Activated naive CD8-positive, alpha-beta T cell treated with anti-CD3 and anti-CD28 coated beads, Interleukin-2, amount 10 ng/mL, durations not matched to agents 7 days and 5 days (primary cell): ENCODE data around the gene TNPO3. TPM values are rescaled to one million over a fixed set of nuclear protein-coding genes. Genes with fewer than 3 reads are reported as not detected.

Experiments
- ATAC-seq: fragments of 150-1000 bp; cut with Tn5 transposase; one replicate; pipeline ENCODE4 v1.10.0; 2021; ENCODE audit warnings: low read depth, moderate library complexity
- POLR2A ChIA-PET: fragments of 350-600 bp; sonication (Branson Sonifier 250); formaldehyde crosslinking; loops from one replicate; lab custom pipeline; 2021; ENCODE audit warnings: antibody characterized with exemption; lab: Charles Lee
- DNase-seq: peaks from one replicate; pipeline ENCODE4 v3.0.0; 2021
- H3K27ac Mint-ChIP-seq: one replicate; pipeline ENCODE4 v1.8.0; 2022; ENCODE audit warnings: mild to moderate bottlenecking, mixed read lengths
- H3K27me3 Mint-ChIP-seq: one replicate; pipeline ENCODE4 v1.8.0; 2022; ENCODE audit warnings: mild to moderate bottlenecking, moderate library complexity, mixed read lengths
- H3K36me3 Mint-ChIP-seq: one replicate; pipeline ENCODE4 v1.8.0; 2021; ENCODE audit warnings: mild to moderate bottlenecking, mixed read lengths
- H3K4me1 Mint-ChIP-seq: one replicate; pipeline ENCODE4 v1.8.0; 2021; ENCODE audit warnings: mixed read lengths
- H3K4me3 Mint-ChIP-seq: one replicate; pipeline ENCODE4 v1.8.0; 2022; ENCODE audit warnings: mild to moderate bottlenecking, moderate library complexity, mixed read lengths
- H3K9me3 Mint-ChIP-seq: one replicate; pipeline ENCODE4 v1.8.0; 2021; ENCODE audit warnings: mixed read lengths
- total RNA-seq, 2 experiments: library from RNA; stranded (reverse); gene quantifications; one replicate each; pipeline ENCODE4 v1.2.3, GENCODE V29; 2021

Gene TNPO3
- total RNA-seq, 2 experiments from 2014 or later: 43.0 to 43.9 TPM

DNA sequence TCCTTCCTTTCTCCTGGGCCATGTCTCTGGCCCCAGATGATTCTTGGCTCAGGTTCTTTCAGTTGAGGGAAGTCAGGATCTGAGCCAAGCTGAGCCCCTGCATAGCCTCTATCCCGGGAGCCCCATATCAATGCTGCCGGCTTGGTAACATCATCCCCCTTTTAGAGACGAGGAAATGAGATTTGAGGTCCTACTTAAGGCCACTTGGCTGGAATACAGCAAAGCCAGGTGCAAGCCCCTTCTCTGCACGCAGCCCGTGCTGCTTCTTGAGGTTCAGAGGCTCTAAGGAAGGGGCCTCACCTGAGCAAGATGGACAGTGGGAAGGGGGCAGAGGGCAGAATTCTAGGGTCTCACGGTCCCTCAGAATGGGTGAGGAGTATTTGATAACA, 119.6 kb downstream of the TNPO3 start:
- H3K4me3 Mint-ChIP-seq: no peak overlapping the region
- H3K4me1 Mint-ChIP-seq: peaks cover 22% of the 10 kb centered on the region
- POLR2A ChIA-PET: no interaction called here
- no peak overlapping the region for H3K27ac Mint-ChIP-seq
- H3K36me3 Mint-ChIP-seq: peaks cover 2% of the 10 kb centered on the region
- H3K9me3 Mint-ChIP-seq: no peaks in the 10 kb centered on the region
- DNase-seq (no peak), ATAC-seq (no peak)
- H3K27me3 Mint-ChIP-seq: peaks cover 24% of the 10 kb centered on the region

DNA sequence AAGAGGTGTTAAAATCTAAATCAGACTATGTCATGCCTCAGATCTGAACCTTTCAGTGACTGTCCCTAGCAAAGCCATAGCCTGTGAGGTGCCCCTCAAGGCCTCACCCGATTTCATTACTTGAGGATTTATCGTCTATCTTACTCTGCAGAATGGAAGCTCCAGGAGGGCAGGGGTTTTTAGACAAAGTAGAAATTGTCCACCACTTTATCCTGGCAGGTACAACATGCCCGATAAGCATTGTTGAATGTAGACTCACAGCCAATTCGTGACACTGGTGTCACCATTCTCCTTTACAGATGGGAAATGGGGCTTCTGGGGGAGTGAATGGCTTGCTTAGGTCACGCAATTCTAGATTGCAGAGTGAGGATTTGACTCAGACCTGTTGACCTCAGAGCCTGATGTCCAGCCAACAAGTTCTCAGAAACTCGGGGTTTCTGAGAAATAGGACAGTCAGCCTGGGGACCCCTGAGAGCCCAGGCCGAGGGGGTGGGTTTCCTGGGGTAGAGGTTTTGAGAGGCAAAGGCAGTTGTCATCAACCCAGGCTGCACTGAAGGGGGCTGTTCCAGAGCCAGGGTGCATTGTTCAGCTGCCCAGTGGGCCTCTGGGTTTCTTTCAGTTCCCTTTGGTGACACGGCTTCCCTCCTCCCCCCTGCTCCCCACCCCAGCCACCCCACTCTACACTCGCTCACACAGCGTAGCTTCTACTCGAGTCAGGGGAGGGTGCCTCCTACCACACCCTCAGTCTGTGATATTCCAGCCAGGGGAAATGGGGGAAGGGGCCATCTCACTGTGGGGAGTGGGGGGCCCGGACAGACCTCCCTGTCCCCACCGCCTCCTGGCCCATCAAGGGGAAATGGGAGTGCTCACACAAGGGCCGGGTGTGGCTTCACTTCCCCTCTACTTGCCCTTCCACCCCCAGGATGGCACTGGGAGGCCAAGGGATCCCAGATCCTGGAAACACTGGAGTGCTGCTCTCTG, 120.3 kb downstream of the TNPO3 start:
- Mint-ChIP-seq H3K9me3 (no peaks in the 10 kb centered on the region), H3K36me3 (peaks cover 2% of the 10 kb centered on the region), H3K27me3 (peaks cover 26% of the 10 kb centered on the region), H3K27ac (no peak overlapping the region), H3K4me1 (peaks cover 18% of the 10 kb centered on the region), H3K4me3 (no peak overlapping the region)
- ATAC-seq (no peak), DNase-seq (no peak)
- POLR2A ChIA-PET: no interaction called here

- H3K4me3 Mint-ChIP-seq: peak overlapping the region; percentile 76
- H3K27ac Mint-ChIP-seq: peak overlapping the region; percentile 81
- H3K36me3 Mint-ChIP-seq: peaks cover 2% of the 10 kb centered on the region
- H3K27me3 Mint-ChIP-seq: peaks cover 24% of the 10 kb centered on the region
- peaks cover 14% of the 10 kb centered on the region for H3K4me1 Mint-ChIP-seq
- no peaks in the 10 kb centered on the region for H3K9me3 Mint-ChIP-seq
- POLR2A ChIA-PET: interaction anchor here (0.9 to 1.5 kb wide), 4 partner anchors 18 to 194 kb away, joined by 3 to 13 read pairs (median 4); partner anchors contain the start of genes ATP6V1F, CALU and TNPO3
- peak; percentile 54 for DNase-seq
- peak; percentile 89 for ATAC-seq
These were observed 121.6 kb downstream of the TNPO3 start for GRCh38 chr7:128933180-128933891.

DNA sequence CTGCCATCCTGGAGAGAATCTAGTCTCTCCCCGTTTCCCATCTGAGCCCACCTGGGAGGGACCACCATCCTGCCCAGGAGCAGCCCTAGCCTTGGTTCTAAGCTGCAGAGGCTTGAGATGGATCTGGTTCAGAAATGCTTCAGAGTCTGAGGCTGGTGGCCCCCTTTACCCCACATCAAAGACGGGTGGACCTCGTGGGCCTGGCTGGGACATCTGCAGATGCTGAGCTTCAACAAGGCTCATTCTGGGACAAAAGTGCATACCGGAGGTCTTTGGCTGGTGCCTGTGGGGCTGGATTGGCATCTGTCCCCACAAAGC, 122.1 kb downstream of the TNPO3 start:
- Mint-ChIP-seq H3K36me3 (peaks cover 2% of the 10 kb centered on the region), H3K4me3 (peak overlapping the region; percentile 76), H3K27me3 (peaks cover 25% of the 10 kb centered on the region), H3K27ac (peak overlapping the region; percentile 81), H3K4me1 (peaks cover 14% of the 10 kb centered on the region), H3K9me3 (no peaks in the 10 kb centered on the region)
- POLR2A ChIA-PET: interaction anchor here (0.6 to 1.5 kb wide), 5 partner anchors 19 to 1544 kb away, joined by 3 to 13 read pairs (median 3); partner anchors contain the start of genes ATP6V1F, CALU and TNPO3
- DNase-seq (no peak), ATAC-seq (peak; percentile 13)

- ATAC-seq (no peak), DNase-seq (no peak)
- peak overlapping the region; percentile 81 for H3K27ac Mint-ChIP-seq
- H3K36me3 Mint-ChIP-seq: peaks cover 2% of the 10 kb centered on the region
- H3K4me3 Mint-ChIP-seq: peak overlapping the region; percentile 27
- no peaks in the 10 kb centered on the region for H3K9me3 Mint-ChIP-seq
- H3K4me1 Mint-ChIP-seq: peaks cover 12% of the 10 kb centered on the region
- H3K27me3 Mint-ChIP-seq: peaks cover 26% of the 10 kb centered on the region
- POLR2A ChIA-PET: interaction anchor here (0.6 to 1.5 kb wide), 4 partner anchors 19 to 1544 kb away, joined by 3 to 13 read pairs (median 3); partner anchors contain the start of genes ATP6V1F and TNPO3
These were observed 122.7 kb downstream of the TNPO3 start for GRCh38 chr7:128931965-128932861.

DNA sequence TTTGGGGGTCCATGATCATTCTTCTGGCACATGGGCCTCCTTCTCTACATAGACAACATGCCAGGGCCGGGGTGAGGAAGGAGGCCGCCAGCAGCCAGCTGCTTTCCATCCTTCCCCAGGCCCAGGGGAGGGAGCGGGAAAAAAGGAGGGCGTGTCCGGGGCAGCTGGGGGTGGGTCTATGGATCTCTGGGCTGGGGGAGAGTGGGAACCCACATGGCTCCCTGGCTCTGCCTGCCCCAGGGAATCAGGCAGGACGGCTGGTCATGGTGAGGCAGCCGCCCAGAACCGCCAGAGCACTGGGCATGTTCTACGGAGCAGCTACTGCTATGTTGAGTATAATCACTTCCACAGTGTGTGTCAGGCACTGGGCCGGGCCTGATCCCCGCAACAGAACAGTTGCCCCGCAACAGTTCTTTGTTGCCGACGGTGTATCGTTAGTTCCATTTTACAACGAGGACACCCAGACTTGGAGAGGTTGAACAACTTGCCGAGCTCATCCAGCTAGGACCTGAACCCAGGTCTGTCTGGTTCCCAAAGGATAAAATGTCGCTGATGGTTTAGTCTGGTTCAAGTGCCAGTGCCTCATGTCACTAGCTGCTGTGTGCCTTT, 123.6 kb downstream of the TNPO3 start:
- Mint-ChIP-seq H3K9me3 (no peaks in the 10 kb centered on the region), H3K36me3 (peaks cover 2% of the 10 kb centered on the region), H3K4me3 (no peak overlapping the region), H3K27ac (peak overlapping the region; percentile 34), H3K27me3 (peaks cover 19% of the 10 kb centered on the region), H3K4me1 (peaks cover 7% of the 10 kb centered on the region)
- DNase-seq (no peak), ATAC-seq (no peak)
- POLR2A ChIA-PET: no interaction called here

GRCh38 chr7:128928882-128929788, 125.8 kb downstream of the TNPO3 start:
- peaks cover 2% of the 10 kb centered on the region for H3K36me3 Mint-ChIP-seq
- no peak overlapping the region for H3K27ac Mint-ChIP-seq

GRCh38 chr7:128928159-128928813, 126.6 kb downstream of the TNPO3 start:
- Mint-ChIP-seq H3K27me3 (peaks cover 19% of the 10 kb centered on the region), H3K27ac (no peak overlapping the region), H3K9me3 (no peaks in the 10 kb centered on the region), H3K36me3 (peaks cover 2% of the 10 kb centered on the region), H3K4me1 (peaks cover 3% of the 10 kb centered on the region), H3K4me3 (no peak overlapping the region)
- DNase-seq: no peak
- POLR2A ChIA-PET: no interaction called here
- no peak for ATAC-seq

More at GRCh38 chr7:128928882-128929788, 125.8 kb downstream of the TNPO3 start:
- POLR2A ChIA-PET: interaction anchor here (1.2 kb wide), 1 partner anchor 11 kb away, joined by 3 read pairs; no protein-coding TSS in a partner anchor
- Mint-ChIP-seq H3K27me3 (peaks cover 16% of the 10 kb centered on the region), H3K4me3 (no peak overlapping the region), H3K9me3 (no peaks in the 10 kb centered on the region), H3K4me1 (peaks cover 7% of the 10 kb centered on the region)
- no peak for DNase-seq
- no peak for ATAC-seq

DNA sequence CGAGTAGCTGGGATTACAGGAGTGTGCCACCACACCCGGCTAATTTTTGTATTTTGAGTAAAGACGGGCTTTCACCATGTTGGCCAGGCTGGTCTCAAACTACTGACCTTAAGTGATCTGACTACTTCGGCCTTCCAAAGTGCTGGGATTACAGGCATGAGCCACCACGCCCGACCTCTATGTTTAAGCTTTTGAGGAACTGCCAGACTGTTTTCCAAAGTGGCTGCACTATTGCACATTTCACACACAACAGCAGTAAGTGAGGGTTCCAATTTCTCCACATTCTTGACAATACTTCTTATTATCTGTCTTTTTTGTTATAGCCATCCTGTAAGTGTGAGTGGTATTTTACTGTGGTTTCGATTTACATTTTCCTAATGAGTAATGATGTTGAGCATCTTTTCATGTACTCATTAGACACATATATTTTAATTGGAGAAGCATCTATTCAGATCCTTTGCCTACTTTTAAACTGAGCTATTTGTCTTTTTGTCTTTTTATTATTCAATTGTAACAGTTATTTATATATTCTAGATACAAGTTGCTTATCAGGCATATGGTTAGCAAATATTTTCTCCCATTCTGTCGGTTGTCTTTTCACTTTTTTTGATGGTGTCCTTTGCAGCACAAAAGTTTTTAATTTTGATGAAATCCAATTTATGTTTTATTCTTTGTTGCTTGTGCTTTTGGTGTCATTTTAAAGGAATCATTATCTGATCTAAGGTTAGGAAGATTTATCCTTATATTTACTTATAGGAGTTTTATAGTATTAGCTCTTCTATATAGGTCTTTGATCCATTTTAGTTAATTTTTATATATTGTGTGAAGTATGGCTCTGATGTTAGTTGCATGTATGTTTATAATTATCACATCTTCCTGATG, 130.0 kb downstream of the TNPO3 start:
- POLR2A ChIA-PET: no interaction called here
- no peaks in the 10 kb centered on the region for H3K36me3 Mint-ChIP-seq
- DNase-seq (no peak), ATAC-seq (no peak)
- no peak overlapping the region for H3K4me3 Mint-ChIP-seq
- H3K9me3 Mint-ChIP-seq: no peaks in the 10 kb centered on the region
- H3K27ac Mint-ChIP-seq: no peak overlapping the region
- no peaks in the 10 kb centered on the region for H3K4me1 Mint-ChIP-seq
- peaks cover 31% of the 10 kb centered on the region for H3K27me3 Mint-ChIP-seq

- H3K4me1 Mint-ChIP-seq: no peaks in the 10 kb centered on the region
- no peaks in the 10 kb centered on the region for H3K9me3 Mint-ChIP-seq
- no peak overlapping the region for H3K27ac Mint-ChIP-seq
- H3K4me3 Mint-ChIP-seq: no peak overlapping the region
- peaks cover 42% of the 10 kb centered on the region for H3K27me3 Mint-ChIP-seq
- POLR2A ChIA-PET: no interaction called here
- ATAC-seq (no peak), DNase-seq (no peak)
- H3K36me3 Mint-ChIP-seq: no peaks in the 10 kb centered on the region
These were observed 131.5 kb downstream of the TNPO3 start for GRCh38 chr7:128923411-128923800.
